ENCODE measurements around the gene SND1. TPM values are rescaled to one million over a fixed set of nuclear protein-coding genes. Genes with fewer than 3 reads are reported as not detected.
A peak's percentile ranks its signal among the peaks of the same experiment; 100 is the strongest.

Gene SND1
- total and polyA plus RNA-seq, 2 of the 4 experiments (the other 2 are of a cell fraction): 154 to 294 TPM

GRCh38 chr7:128026551-128026950, 374.6 kb downstream of the SND1 start:
- no peak for DNase-seq

More at GRCh38 chr7:128026551-128026950, 374.6 kb downstream of the SND1 start:
- Histone ChIP-seq H3K4me3 (ENCODE audit: insufficient read depth, low read depth, low read length) (no peak overlapping the region), H2BK15ac (ENCODE audit: low read depth, low read length) (no peak overlapping the region), H3K23ac (ENCODE audit: low read depth, low read length) (no peak overlapping the region), H4K20me1 (ENCODE audit: insufficient read depth, low read length) (peaks cover 80% of the 10 kb centered on the region), H3K9ac (ENCODE audit: low read depth, low read length) (no peak overlapping the region), H3K18ac (ENCODE audit: low read depth, low read length) (no peak overlapping the region), H2AK5ac (ENCODE audit: low read depth, low read length) (no peak overlapping the region), H2BK5ac (ENCODE audit: low read depth, low read length, poor library complexity, severe bottlenecking) (no peak overlapping the region), H3K79me1 (ENCODE audit: low read depth in 1 of 2, low read length in 2 of 2) (peaks cover 54 to 75% of the 10 kb centered on the region in 2 experiments), H3K36me3 (ENCODE audit: control insufficient read depth, insufficient read depth, low read length) (peaks cover 6% of the 10 kb centered on the region), H2BK120ac (ENCODE audit: low read depth, low read length) (no peak overlapping the region), H2BK20ac (ENCODE audit: low read depth, low read length) (no peak overlapping the region), H3K14ac (replicated peaks; ENCODE audit: low read depth, low read length) (no peak overlapping the region), H4K8ac (ENCODE audit: low read depth in 2 of 2, low read length in 2 of 2) (no peak overlapping the region), H3K27me3 (ENCODE audit: control insufficient read depth, insufficient read depth, low read length) (no peaks in the 10 kb centered on the region), H4K5ac (ENCODE audit: low read depth, low read length) (no peak overlapping the region), H3K4ac (ENCODE audit: low read depth, low read length) (no peak overlapping the region), H2AK9ac (replicated peaks; ENCODE audit: low read depth, low read length, poor library complexity) (no peak overlapping the region), H3K27ac (ENCODE audit: insufficient read depth, low read length) (no peak overlapping the region), H3K9me3 (ENCODE audit: control insufficient read depth, insufficient read depth, low read length) (no peaks in the 10 kb centered on the region), H2AFZ (replicated peaks; ENCODE audit: low read length, poor library complexity) (no peak overlapping the region), H3K4me1 (ENCODE audit: control insufficient read depth, insufficient read depth, low read length) (peaks cover 13% of the 10 kb centered on the region), H3K56ac (ENCODE audit: extremely low read depth, insufficient read depth, low read length) (no peak overlapping the region), H3K9me1 (ENCODE audit: insufficient read depth, low read length) (peaks cover 35% of the 10 kb centered on the region), H4K91ac (ENCODE audit: insufficient read depth, low read depth, low read length) (no peak overlapping the region), H3K4me2 (ENCODE audit: low read depth, low read length) (no peak overlapping the region)
- CTCF ChIA-PET: interaction anchor here (0.6 kb wide), 1 partner anchor 163 kb away, joined by 3 read pairs; no protein-coding TSS in a partner anchor
- in situ Hi-C loops (cut with MboI; ENCODE audit: low sequenced_read_pairs): no loop called here
- POLR2A ChIA-PET (ENCODE audit: unreplicated experiment): no interaction called here
- dilution Hi-C loops (cut with HindIII; ENCODE audit: low sequenced_read_pairs, unreplicated experiment): no loop called here
- TF ChIP-seq CTCF (conservative IDR thresholded peaks at IDR 0.05; ENCODE audit: low read depth, low read length) (no peak), MAFK (IDR thresholded peaks at IDR 0.05; ENCODE audit: low read depth, low read length) (peak; percentile 64)
- ATAC-seq (ENCODE audit: low read depth): no peak
- WGBS, 2 experiments (ENCODE audit: extremely low coverage in 2 of 2, insufficient read length in 1 of 2): no CpG with 5 or more reads among the region's 2 CpGs
- intact Hi-C loops (cut with micrococcal nuclease): no loop called here
- BruUV-seq (replicated peaks): no TSS peak
